Panc1 (cell line): Measurements from ENCODE around the gene MRPL33.

Experiments used
- POLR2AphosphoS5 ChIP-seq: IDR thresholded peaks from 2 replicates; pipeline ENCODE4 v1.6.1; 2012; ENCODE audit warnings: mild to moderate bottlenecking, low read depth, low read length, moderate library complexity
- SIN3A ChIP-seq: IDR thresholded peaks from 2 replicates; pipeline ENCODE4 v1.6.1; 2012; ENCODE audit warnings: low read depth, mild to moderate bottlenecking, low read length, moderate library complexity, borderline replicate concordance; ENCODE audit not compliant: insufficient read depth
- TCF7L2 ChIP-seq: IDR thresholded peaks from 2 replicates; pipeline ENCODE4 v1.6.1; 2011; ENCODE audit warnings: mild to moderate bottlenecking, low read depth, low read length, inconsistent platforms
- TF ChIP-seq, protein P1 (sequence below): fragments of 450-650 bp; IDR thresholded peaks from 2 replicates; pipeline ENCODE4 v1.5.1; 2017; ENCODE audit warnings: mild to moderate bottlenecking

DNA sequence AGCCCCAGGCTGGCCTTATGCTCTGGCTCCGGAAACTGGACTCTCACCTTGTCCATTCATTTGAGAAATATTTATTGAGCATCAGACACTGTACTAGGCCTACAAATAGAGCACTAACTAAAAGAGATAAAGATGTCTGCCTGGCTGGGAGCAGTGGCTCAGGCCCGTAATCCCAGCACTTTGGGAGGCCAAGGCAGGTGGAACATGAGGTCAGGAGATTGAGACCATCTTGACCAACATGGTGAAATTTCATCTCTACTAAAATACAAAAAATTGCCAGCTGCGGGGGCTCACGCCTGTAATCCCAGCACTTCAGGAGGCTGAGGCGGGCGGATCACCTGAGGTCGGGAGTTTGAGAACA, 7.6 kb upstream of the MRPL33 start:
- TF ChIP-seq, protein P1, sequence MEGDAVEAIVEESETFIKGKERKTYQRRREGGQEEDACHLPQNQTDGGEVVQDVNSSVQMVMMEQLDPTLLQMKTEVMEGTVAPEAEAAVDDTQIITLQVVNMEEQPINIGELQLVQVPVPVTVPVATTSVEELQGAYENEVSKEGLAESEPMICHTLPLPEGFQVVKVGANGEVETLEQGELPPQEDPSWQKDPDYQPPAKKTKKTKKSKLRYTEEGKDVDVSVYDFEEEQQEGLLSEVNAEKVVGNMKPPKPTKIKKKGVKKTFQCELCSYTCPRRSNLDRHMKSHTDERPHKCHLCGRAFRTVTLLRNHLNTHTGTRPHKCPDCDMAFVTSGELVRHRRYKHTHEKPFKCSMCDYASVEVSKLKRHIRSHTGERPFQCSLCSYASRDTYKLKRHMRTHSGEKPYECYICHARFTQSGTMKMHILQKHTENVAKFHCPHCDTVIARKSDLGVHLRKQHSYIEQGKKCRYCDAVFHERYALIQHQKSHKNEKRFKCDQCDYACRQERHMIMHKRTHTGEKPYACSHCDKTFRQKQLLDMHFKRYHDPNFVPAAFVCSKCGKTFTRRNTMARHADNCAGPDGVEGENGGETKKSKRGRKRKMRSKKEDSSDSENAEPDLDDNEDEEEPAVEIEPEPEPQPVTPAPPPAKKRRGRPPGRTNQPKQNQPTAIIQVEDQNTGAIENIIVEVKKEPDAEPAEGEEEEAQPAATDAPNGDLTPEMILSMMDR = no peak
- TF ChIP-seq POLR2AphosphoS5 = no peak
- TF ChIP-seq TCF7L2 = no peak
- TF ChIP-seq SIN3A = no peak
